Activated T-cell treated with anti-CD3 and anti-CD28 coated beads, Interleukin-2, amount 50 U/mL, for 1 hour (primary cell): ENCODE measurements around the gene ADAMTS16.

Source experiments
- DNase-seq: peaks from one replicate; pipeline ENCODE4 v3.0.0-alpha.2; 2020

ADAMTS16 gene

DNA sequence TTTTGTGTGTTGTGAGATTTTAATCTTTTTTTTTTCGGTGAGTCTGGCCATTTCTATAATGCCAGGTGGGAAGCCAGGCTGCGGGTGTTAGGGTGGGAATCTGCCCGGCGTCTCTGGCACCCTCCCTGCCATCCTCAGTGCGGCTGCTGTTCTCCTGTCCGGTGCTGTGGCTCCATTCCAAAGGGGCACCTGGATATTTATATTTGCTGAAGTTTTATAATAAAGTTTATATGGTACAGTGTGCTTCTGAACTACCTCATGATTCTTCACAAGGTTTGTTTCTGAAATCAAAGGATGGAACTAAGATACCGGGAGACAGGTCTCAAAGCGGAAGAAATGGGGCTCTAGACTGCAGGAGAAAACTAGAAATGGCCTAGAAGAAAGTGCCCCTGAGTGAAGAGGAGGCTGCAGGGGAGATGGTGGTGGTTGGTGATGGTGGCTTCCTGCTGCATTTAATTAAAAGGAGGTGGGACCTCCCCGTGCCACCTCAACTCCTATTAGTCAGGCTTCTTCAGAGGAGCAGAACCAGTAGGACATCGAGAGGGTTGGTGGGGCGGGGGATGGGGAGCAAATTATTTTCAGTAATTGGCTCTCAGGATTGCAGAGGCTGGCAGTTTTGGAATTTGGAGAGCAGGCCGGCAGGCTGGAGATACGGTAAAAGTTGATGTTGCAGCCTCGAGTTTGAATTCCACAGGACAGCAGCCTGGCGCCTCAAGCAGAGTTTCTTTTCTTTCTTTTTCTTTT is 180.1 kb downstream of the ADAMTS16 start:
- DNase-seq: no peak

DNA sequence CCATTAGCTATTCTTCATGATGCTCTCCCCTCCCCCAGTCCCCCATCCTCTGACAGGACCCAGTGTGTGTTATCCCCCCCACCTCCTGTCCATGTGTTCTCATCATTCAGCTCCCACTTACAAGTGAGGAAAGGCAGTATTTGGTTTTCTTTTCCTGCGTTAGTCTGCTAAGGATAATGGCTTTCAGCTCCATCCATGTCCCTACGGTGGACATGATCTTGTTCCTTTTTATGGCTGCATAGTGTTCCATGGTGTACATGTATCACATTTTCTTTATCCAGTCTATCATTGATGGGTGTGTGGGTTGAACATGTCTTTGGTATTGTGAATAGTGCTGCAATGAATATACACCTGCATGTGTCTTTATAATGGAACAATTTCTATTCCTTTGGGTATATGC is 181.0 kb downstream of the ADAMTS16 start:
- DNase-seq: no peak

DNA sequence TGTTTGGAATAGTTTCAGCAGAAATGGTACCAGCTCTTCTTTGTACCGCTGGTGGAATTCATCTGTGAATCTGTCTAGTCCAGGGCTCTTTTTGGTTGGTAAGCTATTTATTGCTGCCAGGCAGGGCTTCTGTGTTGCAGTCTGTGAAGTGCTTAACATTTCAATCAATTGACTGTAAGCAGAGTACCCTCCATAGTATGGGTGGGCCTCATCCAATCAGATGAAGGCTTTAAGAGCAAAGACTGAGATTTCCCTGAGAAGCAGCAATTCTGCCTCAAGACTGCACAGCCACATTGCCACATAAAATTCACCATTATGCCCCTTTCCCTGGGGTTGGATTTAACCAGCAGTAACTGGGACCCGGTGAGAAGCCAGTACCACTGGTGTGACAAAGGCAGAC is 183.4 kb downstream of the ADAMTS16 start:
- no peak for DNase-seq

- no peak for DNase-seq
These were observed 186.1 kb downstream of the ADAMTS16 start for GRCh38 chr5:5326115-5326758.

GRCh38 chr5:5327126-5327525 is 187.0 kb downstream of the ADAMTS16 start:
- DNase-seq: no peak

GRCh38 chr5:5330728-5331452 is 190.8 kb downstream of the ADAMTS16 start:
- DNase-seq: no peak

DNA sequence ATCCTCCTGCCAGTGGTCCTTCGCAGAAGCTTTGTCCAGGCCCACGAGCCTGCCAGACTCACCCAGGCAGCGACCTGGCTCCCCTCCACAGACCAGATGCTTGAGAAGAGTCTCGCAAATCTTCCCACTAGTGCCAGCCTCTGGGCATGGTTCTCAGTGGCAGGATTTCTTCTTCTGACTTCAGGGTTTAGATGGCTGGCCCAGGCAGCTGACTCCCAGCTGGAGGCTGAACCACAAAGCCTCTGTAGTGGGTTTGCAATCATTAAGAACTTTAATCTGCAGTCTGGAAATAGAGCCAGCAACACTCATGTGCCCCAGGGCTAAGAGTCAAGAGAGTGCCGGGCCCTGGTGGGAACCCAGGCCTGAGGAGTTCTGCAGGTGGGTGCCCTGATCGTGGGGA is 191.7 kb downstream of the ADAMTS16 start:
- DNase-seq: no peak

DNA sequence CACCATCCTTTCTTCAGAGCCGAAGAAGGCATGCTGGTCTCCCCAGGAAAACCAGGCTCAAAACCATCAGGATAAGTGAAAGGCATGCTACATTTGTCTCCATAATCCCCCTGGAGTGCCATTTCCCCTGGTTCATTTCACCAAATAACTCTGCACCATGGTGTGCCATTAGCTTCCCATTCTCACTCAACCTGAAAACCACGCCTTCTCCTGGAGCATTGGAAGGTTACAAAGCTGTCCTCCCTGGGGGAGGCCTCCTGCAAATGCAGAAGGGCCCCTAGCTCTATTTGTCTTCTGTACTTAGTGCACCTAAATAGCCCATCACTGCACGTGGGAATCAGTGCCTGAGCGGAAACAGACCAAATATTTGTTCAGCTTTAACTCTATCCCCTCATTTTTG is 192.2 kb downstream of the ADAMTS16 start:
- DNase-seq: no peak

DNA sequence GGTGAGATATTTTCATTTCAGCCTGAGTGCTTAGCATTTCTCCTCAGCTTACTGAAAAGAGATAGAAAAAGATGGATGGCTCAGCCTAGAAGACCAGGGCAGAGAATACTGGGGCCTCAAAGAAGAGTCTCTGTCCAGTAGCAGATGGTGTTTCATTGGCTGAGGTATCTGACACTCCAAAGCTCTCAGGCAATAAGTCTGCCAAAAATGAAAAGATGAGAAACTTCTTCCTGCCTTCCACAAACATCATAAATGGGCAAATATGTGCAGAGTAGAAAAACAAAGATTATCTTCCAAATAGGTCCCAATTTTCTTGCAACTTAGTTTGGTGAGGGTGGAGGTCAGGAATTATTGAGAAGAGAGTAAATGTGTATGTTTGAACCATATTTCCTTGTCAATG is 195.0 kb downstream of the ADAMTS16 start:
- no peak for DNase-seq

GRCh38 chr5:5335700-5336264 is 195.7 kb downstream of the ADAMTS16 start:
- DNase-seq: no peak

DNA sequence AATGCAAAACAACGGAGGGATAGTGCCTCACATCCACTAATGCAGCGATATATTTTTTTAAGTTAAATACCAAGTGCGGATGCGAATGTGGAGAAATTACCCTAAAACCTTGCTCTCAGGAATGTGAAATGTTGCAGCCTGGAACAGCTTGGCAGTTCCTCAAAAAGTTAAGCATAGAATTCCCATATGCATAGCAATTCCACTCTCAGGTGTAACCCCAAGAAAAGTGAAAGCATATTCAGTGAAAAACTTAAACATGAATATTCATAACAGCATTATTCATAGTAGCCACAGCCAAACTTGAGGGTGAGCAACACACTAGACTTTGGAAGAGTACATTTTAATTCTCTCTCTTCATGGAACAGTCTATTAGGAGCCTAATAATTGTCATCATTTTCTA is 199.1 kb downstream of the ADAMTS16 start:
- DNase-seq: no peak

DNA sequence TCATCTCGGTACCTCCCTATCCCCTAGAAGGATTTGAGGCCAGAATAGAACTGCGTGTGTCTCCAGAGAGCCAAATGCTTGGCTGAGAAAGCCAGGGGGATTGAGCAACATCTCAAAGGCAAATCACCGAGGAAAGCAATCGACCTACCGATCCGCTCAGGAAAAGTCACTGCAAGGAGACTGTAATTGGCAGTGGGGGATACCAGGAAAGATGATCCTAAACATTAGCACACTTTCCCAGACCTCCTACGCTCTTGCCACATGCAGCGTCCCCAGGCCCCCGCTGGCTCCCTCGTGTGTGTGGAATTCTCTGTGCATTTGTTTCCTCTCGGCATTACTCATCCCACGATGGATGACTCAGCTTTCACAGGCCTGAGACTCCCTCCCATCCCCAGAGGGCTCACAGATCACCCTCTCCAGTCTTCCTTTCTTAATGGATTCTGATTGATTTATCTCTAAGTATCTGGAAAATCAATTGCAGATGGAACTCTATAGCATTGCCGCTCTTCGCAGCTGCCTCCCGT is 200.1 kb downstream of the ADAMTS16 start:
- DNase-seq: no peak

GRCh38 chr5:5341531-5342292 is 201.6 kb downstream of the ADAMTS16 start:
- no peak for DNase-seq

DNA sequence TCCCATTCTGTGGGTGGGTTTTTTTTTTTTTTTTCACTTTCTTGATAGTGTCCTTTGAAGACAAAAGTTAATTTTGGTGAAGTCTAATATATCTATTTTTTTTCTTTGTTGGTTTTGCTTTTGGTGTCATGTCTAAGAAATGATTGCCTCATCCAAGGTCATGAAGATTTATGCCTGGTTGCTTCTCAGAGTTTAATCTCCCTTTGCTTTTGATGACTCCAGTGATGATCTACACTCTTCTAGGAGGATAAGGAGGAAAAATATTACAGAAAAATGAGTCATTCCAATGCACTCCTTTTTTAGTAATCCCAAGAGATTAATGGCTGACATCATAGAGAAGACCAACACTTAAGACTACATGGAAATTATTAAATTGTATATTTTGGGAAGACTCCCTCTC is 202.7 kb downstream of the ADAMTS16 start:
- DNase-seq: no peak

GRCh38 chr5:5343568-5343967 is 203.4 kb downstream of the ADAMTS16 start:
- no peak for DNase-seq

DNA sequence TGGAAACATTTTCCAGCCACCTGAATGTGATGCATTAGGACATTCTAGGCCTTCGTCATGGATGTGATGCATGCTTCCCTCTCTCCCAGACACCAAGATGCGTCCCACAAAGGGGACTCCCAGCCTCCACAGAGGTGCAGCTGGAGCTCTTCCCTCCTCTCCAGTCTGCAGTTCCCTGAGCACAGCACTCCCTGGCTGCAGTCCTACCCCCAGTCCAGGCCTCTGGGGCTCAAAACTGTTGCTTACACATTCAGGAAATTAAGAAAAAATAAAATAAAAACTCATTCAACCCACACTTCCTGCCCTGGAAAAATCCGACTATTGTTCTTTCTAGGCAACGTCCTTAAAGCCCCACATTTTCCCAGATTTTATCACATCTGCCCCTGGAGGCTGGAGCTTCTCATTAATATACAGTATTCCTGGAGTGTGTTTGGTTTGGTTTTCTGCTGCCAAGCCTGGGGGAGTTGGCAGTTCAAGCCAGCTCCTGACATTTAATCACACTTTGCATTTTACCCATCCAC is 204.0 kb downstream of the ADAMTS16 start:
- no peak for DNase-seq

DNA sequence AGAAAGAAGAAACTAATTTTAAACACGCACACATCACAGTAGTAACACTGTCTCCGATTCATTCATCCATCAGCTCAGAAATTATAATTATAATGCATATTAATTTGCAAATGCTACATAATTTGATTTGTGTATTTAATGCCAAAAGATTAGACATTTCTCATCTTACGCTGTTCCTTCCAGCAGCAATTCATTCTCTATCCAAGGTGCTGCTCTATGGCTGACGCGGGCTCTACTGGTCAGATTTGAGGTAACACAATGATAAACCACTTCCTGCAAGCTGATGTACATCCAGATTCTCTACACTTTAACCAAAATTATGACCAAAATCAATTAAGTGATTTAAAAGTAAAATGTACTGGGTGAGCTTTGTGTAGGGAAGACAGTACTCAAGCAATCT is 204.5 kb downstream of the ADAMTS16 start:
- DNase-seq: no peak

DNA sequence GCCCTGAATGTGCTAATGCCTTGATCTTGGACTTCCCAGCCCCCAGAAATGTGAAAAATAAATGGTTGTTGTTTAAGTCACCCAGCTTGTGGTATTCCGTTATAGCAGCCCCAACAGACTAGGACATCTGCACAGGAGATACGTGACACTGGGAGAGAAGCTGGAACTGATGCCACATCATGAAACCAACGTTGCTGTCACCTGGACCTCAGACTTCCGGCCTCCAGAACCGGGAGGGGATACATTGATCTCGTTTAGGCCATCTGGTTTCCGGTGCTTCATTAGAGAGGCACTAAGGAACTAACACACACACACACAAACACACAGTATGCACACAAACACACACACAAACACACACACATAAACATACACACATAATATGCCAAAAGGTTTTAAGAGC is 207.3 kb downstream of the ADAMTS16 start:
- no peak for DNase-seq

GRCh38 chr5:5348135-5348534 is 208.0 kb downstream of the ADAMTS16 start:
- no peak for DNase-seq

DNA sequence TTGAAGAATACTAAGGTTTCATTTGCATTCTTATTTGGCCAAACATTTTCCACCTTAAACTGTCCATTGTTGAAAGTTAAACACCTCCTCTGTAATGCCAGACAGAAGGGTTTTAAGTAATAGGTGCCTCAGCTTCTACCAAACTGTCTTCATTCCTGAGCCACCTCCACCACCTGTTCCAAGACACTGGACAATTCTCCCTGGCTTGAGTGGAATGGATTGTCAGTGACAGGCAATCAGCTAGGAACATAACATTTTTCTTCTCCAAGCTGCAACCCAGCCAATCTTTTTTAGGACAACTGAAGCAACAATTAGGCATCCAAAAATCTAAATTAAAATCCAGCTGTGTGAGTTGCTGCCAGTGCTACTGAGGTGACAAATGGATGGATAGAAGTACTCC is 208.4 kb downstream of the ADAMTS16 start:
- no peak for DNase-seq

DNA sequence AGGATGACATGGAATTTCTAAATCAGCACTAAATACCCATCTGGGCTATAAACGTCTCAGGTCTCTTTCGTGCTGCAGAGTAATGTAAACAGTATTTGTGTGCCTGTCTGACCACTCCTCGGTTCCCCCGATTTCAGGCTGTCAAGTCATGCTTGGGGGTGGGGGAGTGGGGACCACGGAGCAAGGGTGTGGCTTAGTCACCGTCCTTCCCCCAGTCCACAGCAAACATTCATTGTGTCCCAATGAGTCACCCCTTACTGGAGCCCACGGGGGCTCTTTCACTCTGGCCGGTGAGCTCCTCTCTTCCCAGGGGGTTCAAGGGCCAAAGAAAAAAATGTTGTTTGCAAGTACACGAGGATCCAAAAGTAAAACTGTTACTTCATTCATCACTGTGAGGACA is 210.0 kb downstream of the ADAMTS16 start:
- no peak for DNase-seq

DNA sequence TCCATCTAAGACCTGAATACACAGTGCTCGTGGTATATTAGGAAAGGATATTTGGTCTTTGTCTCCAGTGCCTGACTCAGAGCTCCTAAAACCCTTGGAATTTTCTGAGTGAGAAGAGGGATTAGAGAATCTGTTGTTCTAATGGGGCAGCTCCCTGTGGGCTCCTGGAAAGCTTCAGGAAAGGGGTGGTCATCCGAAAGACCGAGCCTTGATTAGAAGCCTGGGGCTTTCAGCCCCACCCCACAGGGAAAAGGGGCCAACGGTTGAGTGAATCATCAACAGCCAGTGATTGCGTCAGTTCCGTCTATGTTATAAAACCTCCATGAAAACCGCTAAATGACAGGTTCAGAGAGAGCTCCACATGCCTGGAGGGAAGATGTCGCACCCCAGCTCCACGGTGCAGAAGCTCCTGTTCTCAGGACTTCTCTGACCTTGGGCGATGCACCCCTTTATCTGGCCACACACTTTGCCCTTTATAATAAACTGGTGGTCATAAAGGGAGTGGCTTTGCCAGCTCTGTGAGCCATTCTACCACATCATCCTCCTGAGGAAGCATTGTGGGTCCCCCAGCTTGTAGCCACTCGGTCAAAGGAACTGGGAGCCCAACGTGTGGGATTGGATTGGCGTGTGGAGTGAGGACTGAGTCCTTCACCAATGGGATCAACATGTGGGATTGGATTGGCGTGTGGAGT is 211.3 kb downstream of the ADAMTS16 start:
- no peak for DNase-seq
